Stimulated activated CD8-positive, alpha-beta memory T cell treated with anti-CD3 and anti-CD28 coated beads, Interleukin-7, amount 100 ng/mL, for 1 hour (primary cell): ENCODE results near the gene UBALD1.

Source experiments
- DNase-seq, 2 donors: peaks; one replicate each; pipeline ENCODE4 v3.0.0-alpha.2; 2020; ENCODE audit warnings: low read depth in 2 of 2

UBALD1 gene

GRCh38 chr16:4614571-4615383 is at the start of gene UBALD1:
Gene UBALD1, minus strand, starts transcription at chr16:4614888. Its CDS starts 91 bp downstream, at chr16:4614797.
- DNase-seq: peak; percentile 54 to 58

GRCh38 chr16:4663777-4664465 is 49.2 kb upstream of the UBALD1 start:
- DNase-seq: no peak

GRCh38 chr16:4663465-4663776 is 48.7 kb upstream of the UBALD1 start:
- DNase-seq: no peak

- DNase-seq: no peak
These were observed 47.0 kb upstream of the UBALD1 start for GRCh38 chr16:4661661-4662060.

GRCh38 chr16:4660454-4661007 is 45.8 kb upstream of the UBALD1 start:
- peak; percentile 25 to 44 for DNase-seq

GRCh38 chr16:4659363-4660353 is 45.0 kb upstream of the UBALD1 start:
- DNase-seq: no peak

GRCh38 chr16:4656695-4657686 is 42.3 kb upstream of the UBALD1 start:
- DNase-seq: no peak

GRCh38 chr16:4656221-4656620 is 41.5 kb upstream of the UBALD1 start:
- DNase-seq: no peak

GRCh38 chr16:4655801-4656200 is 41.1 kb upstream of the UBALD1 start:
- DNase-seq: no peak

GRCh38 chr16:4654964-4655590 is 40.4 kb upstream of the UBALD1 start:
- no peak for DNase-seq

GRCh38 chr16:4654011-4654963 is 39.6 kb upstream of the UBALD1 start:
- no peak for DNase-seq

- no peak for DNase-seq
These were observed 37.9 kb upstream of the UBALD1 start for GRCh38 chr16:4652561-4652960.

GRCh38 chr16:4651827-4652226 is 37.1 kb upstream of the UBALD1 start:
- DNase-seq: no peak

GRCh38 chr16:4650443-4651074 is 35.9 kb upstream of the UBALD1 start:
- peak; percentile 30 to 51 for DNase-seq

- no peak for DNase-seq
These were observed 35.2 kb upstream of the UBALD1 start for GRCh38 chr16:4649744-4650442.

- no peak for DNase-seq
These were observed 34.2 kb upstream of the UBALD1 start for GRCh38 chr16:4648917-4649316.

- no peak for DNase-seq
These were observed 32.9 kb upstream of the UBALD1 start for GRCh38 chr16:4647644-4647980.
